HepG2 (cell line): ENCODE results near the gene BBS12. TPM values are rescaled to one million over a fixed set of nuclear protein-coding genes. Genes with fewer than 3 reads are reported as not detected.
A peak's percentile ranks its signal among the peaks of the same experiment; 100 is the strongest.

Experiments used
- ATAC-seq: fragments of 200-7000 bp; cut with Tn5 transposase; 3 replicates; pipeline ENCODE4 v1.9.1; 2020; ENCODE audit warnings: mild to moderate bottlenecking, moderate library complexity
- BruUV-seq: library from RNA; stranded (reverse); fragments of 400-500 nt; replicated peaks from 2 replicates; lab custom pipeline; 2021; lab: Mats Ljungman, UMichigan
- CTCF ChIA-PET: fragments of 300-600 bp; formaldehyde crosslinking; extraction: SDS; loops from one replicate; lab custom pipeline; 2021; ENCODE audit warnings: low total read pairs, inconsistent platforms, low intra/inter-chr PET ratio; lab: Yijun Ruan, JAX
- POLR2A ChIA-PET: fragments of 350-600 bp; sonication (Branson Sonifier 250); formaldehyde crosslinking; loops from one replicate; lab custom pipeline; 2020; ENCODE audit warnings: antibody characterized with exemption, inconsistent platforms; lab: Yijun Ruan, JAX
- DNase-seq: peaks from one replicate; pipeline ENCODE4 v3.0.0-alpha.2; 2015; ENCODE audit warnings: low spot score
- FAIRE-seq: peaks from 3 replicates; lab custom pipeline; 2011; peaks lifted over from hg19 to GRCh38; lab: Jason Lieb, UNC
- H2AFZ ChIP-seq: one replicate; pipeline ENCODE4 v1.6.1; 2011; ENCODE audit warnings: low read length, inconsistent platforms
- H3K27ac ChIP-seq: fragments of 300-600 bp; 3 replicates; pipeline ENCODE4 v1.8.0; 2011; ENCODE audit warnings: mixed run types, mild to moderate bottlenecking, mixed read lengths, low read length, inconsistent platforms; ENCODE audit not compliant: insufficient read depth; ENCODE audit errors: extremely low read length
- H3K27me3 ChIP-seq, 2 experiments: fragments of 200-600 bp in 1 of 2; 2 replicates in 1 of 2; 3 replicates in 1 of 2; pipeline versions ENCODE4 v1.6.0 to v1.8.0; 2011; ENCODE audit warnings: low read length in 2 of 2, mild to moderate bottlenecking in 2 of 2, moderate library complexity in 2 of 2, inconsistent platforms in 1 of 2; ENCODE audit not compliant: insufficient read depth in 2 of 2, control insufficient read depth in 1 of 2
- H3K36me3 ChIP-seq, 2 experiments: fragments of 200-600 bp in 1 of 2; replicated peaks in 1 of 2; 2 replicates in 1 of 2; 3 replicates in 1 of 2; pipeline versions ENCODE4 v1.5.1 to v1.8.0; 2011; ENCODE audit warnings: low read length in 2 of 2, inconsistent platforms in 1 of 2; ENCODE audit not compliant: insufficient read depth in 2 of 2, control insufficient read depth in 1 of 2
- H3K4me1 ChIP-seq: 2 replicates; pipeline ENCODE4 v1.5.1; 2012; ENCODE audit warnings: low read length, inconsistent platforms; ENCODE audit not compliant: insufficient read depth
- H3K4me2 ChIP-seq: 2 replicates; pipeline ENCODE4 v1.6.0; 2011; ENCODE audit warnings: low read depth, low read length, inconsistent platforms
- H3K4me3 ChIP-seq, 3 experiments: fragments of 200-600 bp in 1 of 3; sonication (generic), shearing (Covaris generic) in 1 of 3; replicated peaks in 1 of 3; 2 replicates each; pipeline ENCODE4 v1.5.1; 2011 to 2016; ENCODE audit warnings: low read length in 3 of 3, inconsistent platforms in 2 of 3, low read depth in 2 of 3, mild to moderate bottlenecking in 2 of 3, control low read depth in 1 of 3, mixed read lengths in 1 of 3; ENCODE audit not compliant: insufficient read depth in 1 of 3
- H3K79me2 ChIP-seq: one replicate; pipeline ENCODE4 v1.6.1; 2011; ENCODE audit warnings: low read length, inconsistent platforms; ENCODE audit not compliant: insufficient read depth
- H3K9ac ChIP-seq: 2 replicates; pipeline ENCODE4 v1.6.0; 2011; ENCODE audit warnings: mild to moderate bottlenecking, low read depth, low read length, inconsistent platforms; ENCODE audit not compliant: insufficient read depth
- H3K9me3 ChIP-seq: 2 replicates; pipeline ENCODE4 v1.5.1; 2012; ENCODE audit warnings: mild to moderate bottlenecking, low read length
- H4K20me1 ChIP-seq: 2 replicates; pipeline ENCODE4 v1.6.0; 2011; ENCODE audit warnings: inconsistent platforms, mild to moderate bottlenecking, low read length, moderate library complexity; ENCODE audit not compliant: insufficient read depth
- CEBPB ChIP-seq: IDR thresholded peaks from 2 replicates; pipeline ENCODE4 v1.6.1; 2011; ENCODE audit warnings: low read depth, low read length, improper control_type of control experiment, borderline replicate concordance
- RERE ChIP-seq: IDR thresholded peaks from 2 replicates; pipeline ENCODE4 v1.6.1; 2016; ENCODE audit warnings: low read depth, missing genetic modification reagents, missing compliant biosample characterization
- ZNF256 ChIP-seq: sonication (generic); formaldehyde crosslinking; conservative IDR thresholded peaks from 2 replicates; pipeline ENCODE4 v1.4.0; 2020; ENCODE audit warnings: missing genetic modification reagents
- WGBS: methylation state at CpG from one replicate; pipeline ENCODE4 v1.1.6; 2017; ENCODE audit warnings: low lambda C conversion rate; 5-methylcytosine and 5-hydroxymethylcytosine counted together
- in situ Hi-C: cut with HindIII; loops from 2 replicates; pipeline ENCODE4 v1.10.0; 2017; ENCODE audit warnings: low pct_unique_long_range_greater_than_20kb; ENCODE audit not compliant: extremely low pct_ligation_motif_present
- intact Hi-C: fragments of 100-400 bp; cut with micrococcal nuclease; formaldehyde crosslinking; loops from one replicate; pipeline ENCODE4 v1.10.0; 2022; ENCODE audit not compliant: unreplicated experiment
- polyA plus RNA-seq, 8 experiments: library from polyadenylated mRNA; depleted of rRNA in 3 of 8; stranded (reverse) in 7 of 8; unstranded in 1 of 8; fragments of >200 nt; fragmentation: Illumina TruSeq in 4 of 8; extraction: Trizol in 4 of 8; gene quantifications; 2 replicates each; pipeline versions ENCODE4 v1.2.1 to v1.2.3, GENCODE V29; 2011 to 2016; ENCODE audit warnings: low read depth in 4 of 8, missing spikeins in 1 of 8, mixed read lengths in 1 of 8; ENCODE audit not compliant: insufficient read depth in 1 of 8
- total RNA-seq, 5 experiments: library from RNA; depleted of rRNA; stranded (reverse); fragments of >200 nt; fragmentation: Illumina TruSeq; extraction: Trizol; gene quantifications; 2 replicates each; pipeline ENCODE4 v1.2.3, GENCODE V29; 2016; ENCODE audit warnings: low read depth in 1 of 5
- TF ChIP-seq, protein P1 (sequence below): sonication (generic); formaldehyde crosslinking; IDR thresholded peaks from 2 replicates; pipeline ENCODE4 v1.5.1; 2020; ENCODE audit warnings: missing genetic modification reagents, mild to moderate bottlenecking, borderline replicate concordance

The BBS12 gene
- total and polyA plus RNA-seq, 2 of the 13 experiments (the other 11 are each of a cell fraction or from before 2014, with no cell fraction given) = 0.32 to 1.7 TPM

DNA sequence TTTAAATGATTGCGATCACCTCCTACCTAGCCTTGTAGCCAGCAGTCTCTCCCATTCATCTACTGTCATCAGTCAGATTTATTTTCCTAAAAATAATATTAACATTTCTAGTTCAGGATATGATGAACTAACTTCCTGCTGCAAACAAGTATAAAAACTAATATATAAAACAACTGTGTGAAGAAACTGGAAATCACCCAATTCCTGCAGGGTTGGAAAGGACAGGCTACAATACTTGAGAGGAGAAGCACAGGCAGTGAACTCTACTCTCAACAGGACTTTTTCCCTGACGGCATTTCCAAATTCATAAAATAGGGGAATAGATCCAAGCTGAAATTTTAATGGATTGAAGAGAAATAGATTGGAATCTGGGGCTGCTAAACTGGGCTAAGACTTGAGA, 14.2 kb upstream of the BBS12 start (continued):
- TF ChIP-seq RERE (CRISPR knock-in tag) = no peak
- TF ChIP-seq, protein P1, sequence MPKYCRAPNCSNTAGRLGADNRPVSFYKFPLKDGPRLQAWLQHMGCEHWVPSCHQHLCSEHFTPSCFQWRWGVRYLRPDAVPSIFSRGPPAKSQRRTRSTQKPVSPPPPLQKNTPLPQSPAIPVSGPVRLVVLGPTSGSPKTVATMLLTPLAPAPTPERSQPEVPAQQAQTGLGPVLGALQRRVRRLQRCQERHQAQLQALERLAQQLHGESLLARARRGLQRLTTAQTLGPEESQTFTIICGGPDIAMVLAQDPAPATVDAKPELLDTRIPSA (CRISPR knock-in tag) = no peak
- TF ChIP-seq, all 625 proteins: peak for 0

- no peak overlapping the region for H2AFZ ChIP-seq
- H3K4me1 ChIP-seq = no peaks in the 10 kb centered on the region
- TF ChIP-seq CEBPB (peak; percentile 78), ZNF256 (CRISPR knock-in tag) (no peak)
- TF ChIP-seq, all 625 proteins: peak for 1
- H3K4me3 ChIP-seq = no peak overlapping the region
- BruUV-seq = no TSS peak
- no peak overlapping the region for H3K4me2 ChIP-seq
- DNase-seq = no peak
- 0% methylated on average over 1 of the region's 1 CpG for WGBS
- no peak for ATAC-seq
- H3K36me3 ChIP-seq = no peaks in the 10 kb centered on the region
- FAIRE-seq = no peak
- intact Hi-C loops = no loop called here
- H3K9me3 ChIP-seq = no peaks in the 10 kb centered on the region
- ChIA-PET POLR2A (no interaction called here), CTCF (no interaction called here)
- H3K27me3 ChIP-seq = no peaks in the 10 kb centered on the region
- H3K9ac ChIP-seq = no peak overlapping the region
- in situ Hi-C loops = no loop called here
- H3K79me2 ChIP-seq = no peaks in the 10 kb centered on the region
- H3K27ac ChIP-seq = no peak overlapping the region
- H4K20me1 ChIP-seq = no peaks in the 10 kb centered on the region
Observed at GRCh38 chr4:122722256-122722655, 10.2 kb upstream of the BBS12 start.
